GM18498 (cell line): ENCODE measurements around the gene PCDHGA1.
A peak's percentile ranks its signal among the peaks of the same experiment; 100 is the strongest.
"Not testable (repeated sequence)": the region's sequence is repeated elsewhere in the genome, so short reads cannot be mapped to it uniquely, and the experiment has no call there.

Source experiments
- ATAC-seq: cut with Tn5 transposase; IDR thresholded peaks from one replicate; pipeline ENCODE4 v1.9.1; 2021; ENCODE audit warnings: mild to moderate bottlenecking, moderate library complexity; ENCODE audit not compliant: unreplicated experiment

The PCDHGA1 gene

DNA sequence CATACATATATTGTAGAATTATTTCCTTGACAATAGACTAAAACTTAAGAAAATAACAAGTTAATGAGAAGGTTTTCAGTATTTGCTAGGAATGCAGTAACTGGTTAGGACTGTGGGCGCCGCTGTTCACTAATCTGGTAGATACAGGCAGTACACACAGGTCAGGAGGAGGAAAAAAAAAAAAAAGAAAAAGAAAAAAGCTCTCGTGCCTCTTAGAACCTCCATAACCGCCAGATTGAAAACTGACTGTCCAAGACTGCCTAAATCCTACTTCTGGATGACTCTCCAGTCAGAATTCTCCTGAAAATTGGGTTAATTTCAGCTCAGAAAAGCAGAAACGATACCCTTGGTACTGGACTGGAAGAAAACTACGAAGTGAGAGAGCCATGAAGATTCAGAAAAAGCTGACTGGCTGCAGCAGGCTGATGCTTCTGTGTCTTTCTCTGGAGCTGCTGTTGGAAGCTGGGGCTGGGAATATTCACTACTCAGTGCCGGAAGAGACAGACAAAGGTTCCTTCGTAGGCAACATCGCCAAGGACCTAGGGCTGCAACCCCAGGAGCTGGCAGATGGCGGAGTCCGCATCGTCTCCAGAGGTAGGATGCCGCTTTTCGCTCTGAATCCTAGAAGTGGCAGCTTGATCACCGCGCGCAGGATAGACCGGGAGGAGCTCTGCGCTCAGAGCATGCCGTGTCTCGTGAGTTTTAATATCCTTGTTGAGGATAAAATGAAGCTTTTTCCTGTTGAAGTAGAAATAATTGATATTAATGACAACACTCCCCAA lies at the start of gene PCDHGA1:
Gene PCDHGA1 (plus strand): TSS at position 216 of the 782 bp plus-strand sequence.
- ATAC-seq: peak; percentile 61

DNA sequence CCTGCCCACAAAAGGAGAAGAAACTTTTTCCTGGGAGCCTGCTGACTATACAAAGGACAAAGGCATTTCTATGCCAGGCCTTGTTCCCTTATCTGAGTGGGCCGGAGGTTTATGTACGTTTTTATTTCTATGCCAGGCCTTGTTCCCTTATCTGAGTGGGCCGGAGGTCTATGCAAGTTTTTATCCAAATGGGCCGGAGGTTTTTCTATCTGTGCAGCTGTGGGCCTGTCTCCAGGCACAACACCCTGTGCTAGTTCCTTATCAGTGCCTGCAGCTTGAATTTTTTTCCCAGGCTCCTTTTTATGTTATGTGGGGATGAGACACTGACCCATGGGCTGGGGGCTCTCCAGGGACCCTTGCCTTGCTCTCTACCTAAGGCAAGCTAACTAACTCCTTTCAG lies 31.9 kb upstream of the PCDHGA1 start:
- no peak for ATAC-seq

DNA sequence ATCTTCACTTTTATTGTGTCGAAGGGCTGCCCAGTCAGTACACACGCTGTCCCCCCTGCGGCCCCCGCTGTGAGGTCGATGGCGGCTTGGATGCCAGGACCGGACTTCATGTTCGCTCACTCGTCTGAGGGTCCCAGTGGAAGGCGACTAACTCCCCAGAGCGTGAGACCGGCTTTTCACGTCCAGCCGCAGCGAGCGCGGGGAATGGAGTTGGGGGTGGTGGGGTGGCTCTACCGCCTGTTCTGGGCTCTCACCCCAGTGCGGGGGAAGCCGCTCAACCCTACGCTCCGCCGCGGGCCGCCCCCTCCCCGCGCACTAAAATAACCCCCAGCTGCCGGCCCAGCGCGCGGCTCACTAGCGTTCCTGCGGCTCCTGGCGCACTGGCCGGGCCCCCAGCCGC lies 26.6 kb upstream of the PCDHGA1 start, which contains the start of gene SLC25A2:
Gene SLC25A2 (minus strand): TSS at position 294 of the 400 bp plus-strand sequence. CDS start 184 bp downstream, at position 110.
- no peak for ATAC-seq

DNA sequence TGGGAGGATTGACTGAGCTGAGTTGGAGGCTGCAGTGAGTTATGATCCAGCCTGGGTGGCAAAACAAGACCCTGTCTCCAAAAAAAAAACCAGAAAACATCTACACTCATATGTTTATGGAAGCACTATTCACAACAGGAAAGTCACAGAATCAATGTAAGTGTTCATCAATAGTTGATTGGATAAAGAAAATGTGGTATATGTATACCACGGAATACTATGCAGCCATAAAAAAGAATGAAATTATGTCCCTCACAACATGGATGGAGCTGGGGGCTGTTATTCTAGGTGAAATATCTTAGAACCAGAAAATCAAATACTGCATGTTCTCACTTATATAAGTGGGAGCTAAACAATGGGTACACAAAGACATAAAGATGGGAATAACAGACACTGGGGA lies 23.7 kb upstream of the PCDHGA1 start:
- no peak for ATAC-seq

DNA sequence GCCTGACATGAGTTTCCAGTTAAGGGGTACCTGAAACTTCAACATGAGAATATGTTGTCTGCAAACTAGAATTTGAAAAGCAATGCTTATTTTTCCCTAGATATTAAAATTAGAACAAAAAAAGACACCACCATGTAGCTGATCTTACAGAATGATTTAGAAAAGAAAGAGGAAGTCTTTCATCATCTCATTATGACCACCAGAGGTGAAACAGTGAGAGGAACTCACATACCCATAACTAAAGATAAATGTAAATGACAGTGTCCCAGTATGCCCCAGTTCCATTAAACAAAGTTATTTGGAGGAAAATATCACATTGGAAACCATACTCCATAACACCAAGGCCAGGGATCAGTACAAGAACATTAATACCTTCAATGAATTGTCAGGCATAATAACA lies 16.6 kb upstream of the PCDHGA1 start:
- no peak for ATAC-seq

DNA sequence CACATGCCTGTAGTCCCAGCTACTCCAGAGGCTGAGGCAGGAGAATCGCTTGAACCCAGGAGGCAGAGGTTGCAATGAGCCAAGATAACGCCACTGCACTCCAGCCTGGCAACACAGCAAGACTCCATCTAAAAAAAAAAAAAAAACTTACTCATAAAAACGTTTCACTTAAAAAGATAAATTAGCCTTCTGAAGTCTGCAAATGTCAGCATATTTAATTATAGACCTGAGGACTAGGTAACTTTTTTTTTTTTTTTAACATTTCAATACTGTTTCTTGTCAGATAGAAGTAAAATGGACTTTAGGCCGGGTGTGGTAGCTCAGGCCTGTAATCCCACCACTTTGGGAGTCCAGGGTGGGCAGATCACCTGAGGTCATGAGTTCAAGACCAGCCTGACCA lies 13.4 kb upstream of the PCDHGA1 start:
- not testable (repeated sequence) for ATAC-seq

DNA sequence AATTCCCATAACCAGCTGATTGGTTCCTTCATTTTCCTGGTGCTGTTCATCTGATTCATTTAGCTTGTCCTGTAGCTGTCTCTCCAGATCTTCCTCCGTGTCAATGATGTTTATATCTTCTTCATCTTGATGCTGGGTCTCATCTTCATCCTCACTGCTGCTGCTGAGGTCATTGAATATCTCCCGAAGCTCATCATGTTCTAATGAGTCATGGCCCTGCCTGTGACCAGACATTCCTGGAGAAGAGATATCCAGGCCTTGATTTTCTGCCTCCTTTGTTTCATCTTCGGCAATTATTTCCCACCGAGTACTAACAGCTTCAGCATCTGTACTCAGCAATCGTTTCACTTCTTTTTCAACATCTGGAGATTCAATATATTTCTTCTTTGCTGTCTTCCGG lies 11.1 kb upstream of the PCDHGA1 start:
- no peak for ATAC-seq

DNA sequence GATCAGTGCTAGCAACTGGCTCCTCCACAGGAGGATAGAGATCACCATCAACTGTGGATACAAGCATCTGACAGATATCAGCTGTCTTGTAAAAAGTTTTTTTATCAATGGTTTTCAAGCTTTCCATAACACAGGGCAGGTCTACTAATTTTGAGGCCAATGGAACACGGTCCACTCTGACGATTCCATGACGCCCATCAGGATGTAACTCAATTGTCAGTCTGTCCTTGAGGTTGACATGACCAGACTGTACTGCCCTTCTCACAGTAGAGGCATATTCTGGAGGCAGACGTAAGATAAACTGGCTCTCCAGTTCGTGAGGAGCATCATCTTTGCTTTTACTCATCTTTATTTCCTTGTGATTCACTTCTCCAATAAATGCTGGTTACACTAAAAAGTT lies 10.6 kb upstream of the PCDHGA1 start:
- no peak for ATAC-seq

DNA sequence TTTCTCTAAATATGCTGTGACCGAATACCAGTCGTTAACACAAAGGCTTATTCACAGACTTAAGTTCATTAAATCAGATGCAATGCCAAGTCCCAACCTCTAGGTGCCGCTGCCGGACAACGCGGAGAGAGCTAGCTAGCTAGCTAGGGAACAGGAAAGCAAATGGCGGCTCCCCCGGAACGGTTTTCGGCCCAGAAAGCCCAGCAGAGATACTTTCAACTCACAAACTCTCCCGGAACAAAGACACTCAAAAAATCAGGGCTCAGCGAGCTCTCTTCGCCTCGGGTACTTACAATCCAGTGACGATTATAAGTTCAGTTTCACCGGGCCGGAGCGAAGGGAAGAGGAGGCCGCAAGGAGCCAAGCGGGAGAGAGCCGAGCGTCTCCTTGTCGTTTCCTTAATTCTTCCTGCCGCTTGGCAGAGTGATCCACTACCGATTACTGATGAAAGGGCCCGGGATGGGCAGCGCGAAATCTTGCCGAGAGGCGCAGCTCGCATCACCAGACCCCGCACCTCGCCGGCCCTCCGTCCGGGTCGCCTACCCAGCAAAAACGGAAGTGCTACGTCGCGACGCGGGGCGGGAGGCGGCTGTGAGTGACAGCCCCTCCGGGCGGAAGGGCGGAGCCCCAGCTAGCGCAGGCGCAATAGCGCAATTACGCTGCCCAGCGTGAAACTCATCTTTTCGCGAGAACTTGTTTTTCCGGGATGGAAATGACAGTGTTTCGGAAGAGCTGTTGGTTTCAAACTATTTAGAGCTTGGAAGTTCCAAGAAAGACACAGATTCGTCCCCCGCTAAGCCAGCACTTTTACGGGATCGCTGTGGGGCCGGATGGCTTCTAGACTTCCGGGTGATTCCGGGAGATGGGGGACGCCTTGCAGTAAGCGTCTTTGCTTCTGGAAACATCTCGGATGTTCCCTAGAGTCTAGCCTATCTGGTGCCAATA lies 9.8 kb upstream of the PCDHGA1 start, which contains the start of gene TAF7:
Gene TAF7 (minus strand): TSS at position 560 of the 945 bp plus-strand sequence. CDS start 740 bp downstream, outside the sequence.
- ATAC-seq: peak; percentile 98

DNA sequence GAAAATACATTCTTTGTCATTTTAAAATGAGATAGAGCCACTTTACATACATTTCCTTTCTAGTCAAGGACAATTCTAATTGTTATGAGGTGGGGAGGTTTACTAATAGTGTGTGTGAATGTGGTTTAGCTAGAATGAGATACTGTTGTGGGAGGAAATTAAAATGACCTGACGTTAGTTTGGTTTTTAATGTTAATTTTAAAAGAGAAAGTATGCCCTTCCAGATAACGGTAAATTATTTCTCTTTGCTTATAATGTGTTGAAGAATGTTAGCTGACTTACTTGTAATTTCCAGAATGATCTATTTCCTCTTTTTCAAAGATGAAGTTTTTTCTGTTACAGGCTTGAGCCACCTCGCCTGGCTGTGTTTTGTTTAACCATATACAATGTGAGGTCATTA lies 8.1 kb upstream of the PCDHGA1 start:
- no peak for ATAC-seq

DNA sequence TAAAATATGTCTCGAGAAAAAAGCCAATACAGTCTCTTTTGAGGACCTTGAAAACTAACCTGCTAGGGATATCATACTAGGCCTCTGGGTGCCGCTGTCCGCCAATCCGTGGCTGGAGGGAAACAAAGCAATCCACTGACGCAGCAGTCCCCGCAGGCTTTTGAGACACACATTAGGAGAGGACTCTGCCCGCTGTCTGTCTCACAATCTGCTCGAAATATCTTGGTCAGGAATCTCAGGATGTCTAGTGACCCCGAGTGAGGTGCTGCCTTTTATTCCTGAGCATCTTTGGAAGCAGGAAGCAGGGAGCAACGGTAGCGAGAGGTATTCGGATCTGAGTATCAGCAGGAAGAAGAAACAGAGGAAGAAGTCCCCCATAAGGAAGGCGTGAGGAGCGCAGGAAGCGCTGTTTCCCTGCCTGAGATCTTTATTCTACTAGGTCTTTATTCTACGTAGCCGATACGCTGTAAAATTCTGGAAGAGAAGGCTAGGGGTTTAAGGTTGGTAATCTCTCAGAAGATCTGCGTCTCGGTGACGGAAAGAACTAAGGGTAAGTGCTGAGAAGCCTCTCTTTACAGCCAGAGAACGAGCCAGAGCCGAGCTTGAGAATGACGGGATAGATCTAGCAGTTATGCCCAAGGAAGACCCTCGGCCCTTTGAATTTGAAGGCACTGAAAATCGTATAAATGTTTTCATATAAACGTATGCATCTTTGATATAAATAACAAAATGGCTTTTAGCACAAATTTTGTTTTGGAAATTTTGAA lies 4.0 kb upstream of the PCDHGA1 start:
- ATAC-seq: peak; percentile 84

DNA sequence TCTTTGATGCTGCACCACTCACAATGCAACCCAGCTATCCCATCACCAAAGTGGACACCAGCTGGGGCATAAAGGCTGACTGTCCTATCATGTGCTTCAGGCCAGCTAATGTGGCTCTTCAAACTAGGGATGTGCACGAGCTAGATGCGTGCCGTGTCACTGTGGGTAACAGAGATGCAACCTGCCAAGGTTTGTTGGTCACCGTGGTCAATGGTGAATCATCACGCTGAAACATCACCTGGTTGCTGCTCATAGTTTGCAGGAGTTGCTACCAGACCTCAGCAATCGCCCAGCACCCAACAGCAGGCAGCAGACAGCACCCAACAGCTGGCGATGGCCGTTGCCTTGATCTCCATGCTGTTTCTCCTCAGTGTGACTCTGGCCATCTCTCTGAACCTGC lies 2.1 kb upstream of the PCDHGA1 start:
- no peak for ATAC-seq

DNA sequence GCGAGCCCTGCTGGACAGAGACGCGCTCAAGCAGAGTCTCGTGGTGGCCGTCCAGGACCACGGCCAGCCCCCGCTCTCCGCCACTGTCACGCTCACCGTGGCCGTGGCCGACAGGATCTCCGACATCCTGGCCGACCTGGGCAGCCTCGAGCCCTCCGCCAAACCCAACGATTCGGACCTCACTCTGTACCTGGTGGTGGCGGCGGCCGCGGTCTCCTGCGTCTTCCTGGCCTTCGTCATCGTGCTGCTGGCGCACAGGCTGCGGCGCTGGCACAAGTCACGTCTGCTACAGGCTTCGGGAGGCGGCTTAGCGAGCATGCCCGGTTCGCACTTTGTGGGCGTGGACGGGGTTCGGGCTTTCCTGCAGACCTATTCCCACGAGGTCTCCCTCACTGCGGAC lies 2.3 kb downstream of the PCDHGA1 start:
- ATAC-seq: not testable (repeated sequence)

DNA sequence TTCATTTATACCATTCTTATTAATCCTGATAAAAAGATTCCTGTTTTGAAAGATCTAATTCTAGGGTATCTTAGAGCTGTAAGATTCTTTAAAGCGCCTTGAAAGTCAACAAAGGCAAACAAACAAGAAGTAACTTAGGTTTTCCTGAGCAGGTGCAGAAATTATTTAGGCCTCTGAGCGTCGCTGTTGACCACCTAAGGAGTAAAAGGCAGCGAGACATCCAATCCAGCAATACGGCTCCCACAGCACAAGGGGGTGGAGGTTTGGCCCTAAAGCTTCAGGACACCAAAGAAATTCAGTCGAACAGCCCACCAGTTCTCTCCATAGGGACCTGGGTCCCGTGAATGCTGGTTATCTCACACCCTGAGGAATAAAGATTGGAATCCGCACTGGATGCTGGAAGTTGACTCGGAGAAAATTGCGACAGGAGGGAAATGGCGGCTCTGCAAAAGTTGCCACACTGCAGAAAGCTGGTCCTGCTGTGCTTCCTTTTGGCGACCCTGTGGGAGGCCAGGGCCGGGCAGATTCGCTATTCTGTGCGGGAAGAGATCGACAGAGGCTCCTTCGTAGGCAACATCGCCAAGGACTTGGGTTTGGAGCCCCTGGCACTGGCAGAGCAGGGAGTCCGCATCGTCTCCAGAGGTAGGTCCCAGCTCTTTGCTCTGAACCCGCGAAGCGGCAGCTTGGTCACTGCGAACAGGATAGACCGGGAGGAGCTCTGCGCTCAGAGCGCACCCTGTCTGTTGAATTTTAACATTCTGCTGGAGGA lies 8.4 kb downstream of the PCDHGA1 start, which contains the start of gene PCDHGA2:
Gene PCDHGA2 (plus strand): TSS at position 223 of the 769 bp plus-strand sequence.
- ATAC-seq: no peak

DNA sequence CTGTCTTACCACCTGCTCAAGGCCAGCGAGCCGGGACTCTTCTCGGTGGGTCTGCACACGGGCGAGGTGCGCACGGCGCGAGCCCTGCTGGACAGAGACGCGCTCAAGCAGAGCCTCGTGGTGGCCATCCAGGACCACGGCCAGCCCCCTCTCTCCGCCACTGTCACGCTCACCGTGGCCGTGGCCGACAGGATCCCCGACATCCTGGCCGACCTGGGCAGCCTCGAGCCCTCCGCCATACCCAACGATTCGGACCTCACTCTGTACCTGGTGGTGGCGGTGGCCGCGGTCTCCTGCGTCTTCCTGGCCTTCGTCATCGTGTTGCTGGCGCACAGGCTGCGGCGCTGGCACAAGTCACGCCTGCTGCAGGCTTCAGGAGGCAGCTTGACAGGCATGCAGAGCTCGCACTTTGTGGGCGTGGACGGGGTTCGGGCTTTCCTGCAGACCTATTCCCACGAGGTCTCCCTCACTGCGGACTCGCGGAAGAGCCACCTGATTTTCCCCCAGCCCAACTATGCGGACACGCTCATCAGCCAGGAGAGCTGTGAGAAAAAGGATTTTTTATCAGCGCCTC lies 10.6 kb downstream of the PCDHGA1 start:
- not testable (repeated sequence) for ATAC-seq

DNA sequence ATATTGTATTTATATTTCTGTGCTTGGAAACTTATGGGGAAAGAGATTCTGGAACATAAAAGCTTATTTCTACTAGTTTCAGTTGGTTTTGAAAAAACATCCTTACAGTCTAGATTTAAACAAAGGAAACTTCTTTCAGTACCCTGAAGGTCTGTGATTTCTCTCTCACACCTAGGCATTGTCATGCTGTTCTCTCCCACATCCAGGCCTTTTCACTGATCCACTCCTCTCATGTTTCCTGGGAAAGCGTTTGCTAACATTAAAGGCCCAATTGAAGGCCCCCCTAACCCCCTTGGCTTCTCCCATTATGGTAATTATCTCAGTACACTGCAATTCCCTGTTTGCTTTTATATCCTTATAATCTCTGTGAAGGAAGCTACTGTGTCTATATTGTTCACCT lies 12.5 kb downstream of the PCDHGA1 start:
- no peak for ATAC-seq

DNA sequence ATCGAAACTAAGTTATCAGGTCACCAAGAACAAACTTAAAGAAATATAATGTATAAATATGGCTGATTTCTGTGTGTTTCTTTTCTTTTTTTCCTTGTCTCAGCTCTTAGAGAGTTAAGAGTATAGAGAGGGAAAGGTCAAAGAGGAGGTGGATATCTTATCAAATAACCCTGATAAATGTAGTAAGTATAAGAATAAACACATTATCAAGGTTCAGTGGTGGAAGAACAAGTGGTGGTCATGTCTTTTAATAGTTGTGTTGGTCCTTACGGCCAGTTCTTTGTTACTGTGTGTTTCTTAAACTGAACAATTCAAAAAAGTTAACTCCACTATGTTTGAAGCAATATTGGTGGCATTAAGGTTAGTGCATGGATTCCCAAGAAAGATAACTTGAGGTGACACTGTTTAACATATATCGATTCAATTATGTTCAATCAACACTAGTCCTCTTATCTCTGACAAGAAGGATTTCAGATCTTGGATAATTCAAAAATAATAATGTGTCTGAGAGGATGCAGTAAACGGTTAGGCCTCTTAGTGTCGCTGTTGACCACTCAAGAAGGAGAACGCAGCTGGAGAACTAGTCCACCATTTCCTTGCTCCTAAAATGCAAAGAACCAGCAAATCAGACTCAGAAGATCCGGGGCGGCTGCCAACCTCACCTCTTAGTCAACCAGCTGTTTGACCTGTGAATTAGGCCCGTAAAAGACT lies 13.1 kb downstream of the PCDHGA1 start, which contains the start of gene PCDHGA3:
Gene PCDHGA3 (plus strand): TSS at position 588 of the 711 bp plus-strand sequence. CDS start 205 bp downstream, outside the sequence.
- no peak for ATAC-seq

DNA sequence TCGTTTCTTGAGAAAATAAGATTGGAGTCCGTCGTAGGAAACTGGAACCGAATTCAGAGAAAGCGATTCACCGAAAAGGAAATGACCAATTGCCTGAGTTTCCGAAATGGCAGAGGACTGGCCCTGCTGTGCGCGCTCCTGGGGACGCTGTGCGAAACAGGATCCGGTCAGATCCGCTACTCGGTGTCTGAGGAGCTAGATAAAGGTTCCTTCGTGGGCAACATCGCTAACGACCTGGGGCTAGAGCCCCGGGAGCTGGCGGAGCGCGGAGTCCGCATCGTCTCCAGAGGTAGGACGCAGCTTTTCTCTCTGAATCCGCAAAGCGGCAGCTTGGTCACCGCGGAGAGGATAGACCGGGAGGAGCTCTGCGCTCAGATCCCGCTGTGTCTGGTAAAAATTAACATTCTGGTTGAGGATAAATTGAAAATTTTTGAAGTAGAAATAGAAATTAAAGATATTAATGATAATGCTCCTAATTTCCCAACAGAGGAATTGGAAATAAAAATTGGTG lies 13.7 kb downstream of the PCDHGA1 start:
- no peak for ATAC-seq

DNA sequence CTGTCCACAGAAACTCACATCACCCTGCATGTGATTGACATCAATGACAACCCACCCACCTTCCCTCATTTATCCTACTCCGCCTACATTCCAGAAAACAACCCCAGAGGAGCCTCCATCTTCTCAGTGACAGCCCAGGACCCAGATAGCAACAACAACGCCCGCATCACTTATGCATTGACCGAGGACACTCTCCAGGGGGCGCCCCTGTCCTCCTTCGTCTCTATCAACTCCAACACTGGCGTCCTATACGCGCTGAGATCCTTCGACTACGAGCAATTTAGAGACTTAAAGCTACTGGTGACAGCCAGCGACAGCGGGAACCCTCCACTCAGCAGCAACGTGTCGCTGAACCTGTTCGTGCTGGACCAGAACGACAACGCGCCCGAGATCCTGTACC lies 15.0 kb downstream of the PCDHGA1 start:
- ATAC-seq: no peak
